K562 (cell line): ENCODE results near the gene EYA2. TPM values are rescaled to one million over a fixed set of nuclear protein-coding genes. Genes with fewer than 3 reads are reported as not detected.

Source experiments
- ATF1 ChIP-seq, 2 experiments: fragments of 450-650 bp in 1 of 2; IDR thresholded peaks; 2 replicates each; pipeline ENCODE4 v1.6.1; 2016; ENCODE audit warnings: missing compliant biosample characterization in 1 of 2, missing genetic modification characterization in 1 of 2
- BCL6 ChIP-seq: fragments of 250-450 bp; sonication (Bioruptor Pico); IDR thresholded peaks from 2 replicates; pipeline ENCODE4 v1.4.0; 2020
- CBX1 ChIP-seq: sonication (generic); IDR thresholded peaks from 2 replicates; pipeline ENCODE4 v1.6.1; 2016; ENCODE audit warnings: antibody characterized with exemption, low read depth, mild to moderate bottlenecking
- CBX2 ChIP-seq: fragments of 200-600 bp; sonication (generic); IDR thresholded peaks from one replicate; pipeline ENCODE4 v1.6.1; 2012; ENCODE audit warnings: mild to moderate bottlenecking, low read length, inconsistent platforms; ENCODE audit not compliant: insufficient read depth, poor library complexity, severe bottlenecking
- CHCHD3 ChIP-seq: fragments of 250-450 bp; sonication (Bioruptor Pico); IDR thresholded peaks from 2 replicates; pipeline ENCODE4 v2.1.2; 2022; ENCODE audit warnings: mild to moderate bottlenecking
- CHD2 ChIP-seq: IDR thresholded peaks from 2 replicates; pipeline ENCODE4 v1.6.1; 2011; ENCODE audit warnings: low read depth, low read length
- CTBP1 ChIP-seq: fragments of 450-650 bp; IDR thresholded peaks from 2 replicates; pipeline ENCODE4 v1.6.1; 2016; ENCODE audit warnings: borderline replicate concordance
- ERF ChIP-seq: fragments of 450-650 bp; formaldehyde crosslinking; IDR thresholded peaks from 2 replicates; pipeline ENCODE4 v1.4.0; 2020; ENCODE audit warnings: mild to moderate bottlenecking, mixed read lengths
- HDAC3 ChIP-seq: fragments of 450-650 bp; IDR thresholded peaks from 2 replicates; pipeline ENCODE4 v1.6.1; 2018; ENCODE audit warnings: borderline replicate concordance, mild to moderate bottlenecking, moderate library complexity; ENCODE audit not compliant: partially characterized antibody
- JUN ChIP-seq, 2 experiments: sonication (generic) in 1 of 2; formaldehyde crosslinking in 1 of 2; IDR thresholded peaks; 2 replicates each; pipeline versions ENCODE4 v1.6.1 to v1.8.0; 2012 to 2022; ENCODE audit warnings: borderline replicate concordance in 2 of 2, mild to moderate bottlenecking in 2 of 2, improper control_type of control experiment in 1 of 2, low read depth in 1 of 2, low read length in 1 of 2, missing genetic modification reagents in 1 of 2
- JUND ChIP-seq, 2 experiments: IDR thresholded peaks; 2 replicates in 1 of 2; 3 replicates in 1 of 2; pipeline ENCODE4 v1.6.1; 2011; ENCODE audit warnings: borderline replicate concordance in 2 of 2, low read depth in 2 of 2, low read length in 2 of 2, improper control_type of control experiment in 1 of 2, missing biosample characterization in 1 of 2, missing genetic modification characterization in 1 of 2, missing genetic modification reagents in 1 of 2
- KAT7 ChIP-seq: sonication (generic); formaldehyde crosslinking; IDR thresholded peaks from 2 replicates; pipeline ENCODE4 v1.8.0; 2022; ENCODE audit warnings: missing genetic modification reagents, mild to moderate bottlenecking, borderline replicate concordance
- KDM4B ChIP-seq, 2 experiments: fragments of 450-650 bp in 1 of 2; sonication (generic) in 1 of 2; IDR thresholded peaks; 2 replicates each; pipeline ENCODE4 v1.6.1; 2016 to 2017; ENCODE audit warnings: borderline replicate concordance in 2 of 2, antibody characterized with exemption in 1 of 2, low read depth in 1 of 2, mild to moderate bottlenecking in 1 of 2
- MAX ChIP-seq: sonication (generic); formaldehyde crosslinking; IDR thresholded peaks from 2 replicates; pipeline ENCODE4 v1.9.0; 2022; ENCODE audit warnings: mild to moderate bottlenecking, missing genetic modification reagents
- MAZ ChIP-seq, 2 experiments: fragments of 450-650 bp in 1 of 2; sonication (generic) in 1 of 2; formaldehyde crosslinking; IDR thresholded peaks in 1 of 2; conservative IDR thresholded peaks in 1 of 2; 2 replicates each; pipeline versions ENCODE4 v1.4.0 to v1.5.0; 2020; ENCODE audit warnings: mild to moderate bottlenecking in 1 of 2, missing genetic modification reagents in 1 of 2
- MED1 ChIP-seq: sonication (generic); formaldehyde crosslinking; IDR thresholded peaks from 2 replicates; pipeline ENCODE4 v1.8.1; 2023; ENCODE audit warnings: missing genetic modification reagents, borderline replicate concordance
- MEF2D ChIP-seq: conservative IDR thresholded peaks from 2 replicates; pipeline ENCODE4 v1.6.1; 2016; ENCODE audit warnings: low read depth, missing genetic modification characterization, missing compliant biosample characterization
- MTA3 ChIP-seq: fragments of 450-650 bp; formaldehyde crosslinking; IDR thresholded peaks from 2 replicates; pipeline ENCODE4 v1.6.1; 2017; ENCODE audit warnings: mild to moderate bottlenecking, borderline replicate concordance
- NR1H2 ChIP-seq: sonication (generic); formaldehyde crosslinking; IDR thresholded peaks from 2 replicates; pipeline ENCODE4 v1.4.0; 2020; ENCODE audit warnings: mild to moderate bottlenecking, missing genetic modification reagents
- PRMT5 ChIP-seq: sonication (generic); formaldehyde crosslinking; IDR thresholded peaks from 2 replicates; pipeline ENCODE4 v1.5.0; 2020; ENCODE audit warnings: missing genetic modification reagents
- SAFB ChIP-seq: fragments of 200-400 bp; formaldehyde crosslinking; IDR thresholded peaks from 2 replicates; pipeline ENCODE4 v1.6.1; 2017; ENCODE audit warnings: low read depth, low read length, borderline replicate concordance
- SAFB2 ChIP-seq: fragments of 200-400 bp; formaldehyde crosslinking; IDR thresholded peaks from 2 replicates; pipeline ENCODE4 v1.6.1; 2018; ENCODE audit warnings: borderline replicate concordance, low read length, low read depth, moderate library complexity; ENCODE audit not compliant: severe bottlenecking
- TOE1 ChIP-seq, 2 experiments: fragments of 450-650 bp in 1 of 2; sonication (generic) in 1 of 2; formaldehyde crosslinking in 1 of 2; IDR thresholded peaks; 2 replicates each; pipeline versions ENCODE4 v1.7.1 to v1.8.0; 2016 to 2022; ENCODE audit warnings: borderline replicate concordance in 2 of 2, mild to moderate bottlenecking in 2 of 2, antibody characterized with exemption in 1 of 2, inconsistent platforms in 1 of 2, low read depth in 1 of 2, missing genetic modification reagents in 1 of 2, moderate library complexity in 1 of 2
- TRIM24 ChIP-seq, 2 experiments: fragments of 450-650 bp; IDR thresholded peaks; 2 replicates each; pipeline ENCODE4 v1.6.1; 2016
- U2AF2 ChIP-seq: fragments of 200-400 bp; formaldehyde crosslinking; optimal IDR thresholded peaks from 2 replicates; pipeline ENCODE3; 2017; ENCODE audit warnings: low read depth, mild to moderate bottlenecking, low read length
- ZEB2 ChIP-seq: fragments of 450-650 bp; IDR thresholded peaks from 2 replicates; pipeline ENCODE4 v1.6.1; 2016
- ZNF197 ChIP-seq: fragments of 200-800 bp; sonication (Bioruptor generic); IDR thresholded peaks from 2 replicates; pipeline ENCODE4 v1.6.1; 2016; ENCODE audit warnings: low read depth, missing genetic modification characterization, missing compliant biosample characterization
- ZNF766 ChIP-seq: fragments of 200-800 bp; sonication (Bioruptor generic); conservative IDR thresholded peaks from 2 replicates; pipeline ENCODE4 v1.6.1; 2016; ENCODE audit warnings: missing genetic modification characterization, missing compliant biosample characterization
- polyA plus RNA-seq, 8 experiments: library from polyadenylated mRNA; depleted of rRNA in 4 of 8; stranded (reverse) in 5 of 8; unstranded in 3 of 8; fragments of >200 nt; fragmentation: Nextera tagmentation in 2 of 8; fragmentation: Illumina TruSeq in 1 of 8; extraction: Ambion mirVana in 2 of 8; extraction: Trizol in 1 of 8; gene quantifications; 2 replicates each; pipeline versions ENCODE4 v1.2.1 to v1.2.3, GENCODE V29; 2011 to 2014; ENCODE audit warnings: inconsistent platforms in 1 of 8, missing spikeins in 1 of 8
- total RNA-seq, 7 experiments: library from RNA; depleted of rRNA in 6 of 7; stranded (reverse); fragments of >200 nt in 6 of 7; fragmentation: Illumina TruSeq in 2 of 7; extraction: Trizol in 2 of 7; gene quantifications; 2 replicates each; pipeline versions ENCODE4 v1.2.1 to v1.2.3, GENCODE V29; 2011 to 2021; ENCODE audit warnings: low replicate concordance in 1 of 7
- TF ChIP-seq, protein P1 (sequence below): fragments of 250-450 bp; sonication (Bioruptor Pico); IDR thresholded peaks from 2 replicates; pipeline ENCODE4 v1.9.0; 2021; ENCODE audit warnings: mild to moderate bottlenecking

EYA2 gene
- total and polyA plus RNA-seq, 9 of the 15 experiments (the other 6 are each of a cell fraction or from before 2014, with no cell fraction given) = 0.03 TPM; not detected in 8

DNA sequence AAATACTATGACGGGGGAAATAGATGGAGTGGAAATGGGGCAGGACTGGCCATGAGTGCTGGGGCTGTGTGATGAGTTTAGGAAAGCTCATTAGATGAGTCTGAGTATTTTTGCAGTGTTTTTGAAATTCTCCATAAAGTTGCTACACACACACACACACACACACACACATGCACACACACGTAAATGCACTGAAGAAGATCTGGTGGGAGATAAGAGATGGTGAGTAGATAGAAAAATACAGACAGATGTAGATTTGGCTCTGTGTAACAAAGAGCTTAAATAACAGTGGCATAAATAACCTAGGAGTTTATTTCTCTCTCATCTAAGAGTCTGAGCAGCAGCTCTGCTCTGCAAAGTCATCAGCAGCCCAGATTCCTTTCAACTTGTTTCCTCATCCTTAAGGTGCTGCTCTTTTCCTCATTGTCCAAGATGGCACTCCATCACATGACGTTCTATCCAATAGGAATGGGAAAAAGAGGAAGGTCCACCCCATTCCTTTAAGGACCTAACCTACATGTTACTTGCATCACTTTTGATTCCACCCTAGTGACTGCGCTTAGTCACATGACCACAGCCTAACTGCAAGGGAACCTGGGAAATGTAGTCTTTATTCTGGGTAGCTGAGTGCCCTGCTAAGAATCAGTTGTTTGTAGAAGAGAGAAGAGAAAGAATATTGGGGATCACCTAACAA lies 76.4 kb downstream of the EYA2 start (continued):
- TF ChIP-seq MED1 (no peak), ERF (CRISPR knock-in tag) (no peak), JUND (IDR thresholded peaks at IDR 0.05; ENCODE audit: borderline replicate concordance, low read depth, low read length) (peak; percentile 34; the same call in 1 of the 2 replicates), JUND (tag; IDR thresholded peaks at IDR 0.05; ENCODE audit: borderline replicate concordance, low read depth, low read length) (no peak), HDAC3 (no peak), MTA3 (no peak), CBX2 (no peak), BCL6 (no peak), CBX1 (no peak), KDM4B (IDR thresholded peaks at IDR 0.05; ENCODE audit: borderline replicate concordance in 2 of 2, low read depth in 1 of 2) (no peak), KAT7 (no peak), CHD2 (no peak), ATF1 (CRISPR knock-in tag; IDR thresholded peaks at IDR 0.05) (no peak), ATF1 (tag; IDR thresholded peaks at IDR 0.05) (peak; percentile 49), MAX (CRISPR knock-in tag) (no peak), CTBP1 (0 out of 2 replicates have a peak, but pooled peaks have one; percentile 57), ZNF197 (CRISPR knock-in tag) (no peak), ZEB2 (no peak), CHCHD3 (CRISPR knock-in tag) (no peak), PRMT5 (CRISPR knock-in tag) (no peak), MEF2D (tag) (no peak), U2AF2 (no peak), SAFB2 (no peak), MAZ (CRISPR knock-in tag; conservative IDR thresholded peaks at IDR 0.05 in 1 of 2, IDR thresholded peaks at IDR 0.05 in 1 of 2) (no peak), TRIM24 (IDR thresholded peaks at IDR 0.05) (peak in 1 of 2 experiments; percentile 63; a peak in 1 of 4 replicates), NR1H2 (CRISPR knock-in tag) (no peak), TOE1 (IDR thresholded peaks at IDR 0.05; ENCODE audit: borderline replicate concordance) (peak; percentile 97), TOE1 (CRISPR knock-in tag; IDR thresholded peaks at IDR 0.05; ENCODE audit: borderline replicate concordance, low read depth) (no peak), JUN (IDR thresholded peaks at IDR 0.05; ENCODE audit: borderline replicate concordance, low read depth, low read length) (0 out of 2 replicates have a peak, but pooled peaks have one; percentile 16), JUN (CRISPR knock-in tag; IDR thresholded peaks at IDR 0.05; ENCODE audit: borderline replicate concordance) (no peak), SAFB (no peak), ZNF766 (CRISPR knock-in tag) (no peak)
- TF ChIP-seq, protein P1, sequence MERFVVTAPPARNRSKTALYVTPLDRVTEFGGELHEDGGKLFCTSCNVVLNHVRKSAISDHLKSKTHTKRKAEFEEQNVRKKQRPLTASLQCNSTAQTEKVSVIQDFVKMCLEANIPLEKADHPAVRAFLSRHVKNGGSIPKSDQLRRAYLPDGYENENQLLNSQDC (CRISPR knock-in tag) = no peak
